ENCODE data around the gene SLC5A10.

- TF ChIP-seq RXRA (IDR thresholded peaks at IDR 0.05; ENCODE audit: borderline replicate concordance, low read depth) (no peak), GATA2 (CRISPR knock-in tag; IDR thresholded peaks at IDR 0.05) (no peak), ZBTB33 (IDR thresholded peaks at IDR 0.05; ENCODE audit: borderline replicate concordance, low read depth) (no peak), RCOR1 (IDR thresholded peaks at IDR 0.05; ENCODE audit: low read length) (no peak), CTCF (IDR thresholded peaks at IDR 0.05) (no peak), CHD2 (IDR thresholded peaks at IDR 0.05; ENCODE audit: low read length, partially characterized antibody) (no peak), MAX (IDR thresholded peaks at IDR 0.05; ENCODE audit: low read depth) (no peak), RFX5 (IDR thresholded peaks at IDR 0.05; ENCODE audit: low read length) (no peak), PBX3 (IDR thresholded peaks at IDR 0.05) (no peak), EP300 (IDR thresholded peaks at IDR 0.05; ENCODE audit: borderline replicate concordance in 1 of 2, low read depth in 1 of 2, low read length in 1 of 2) (no peak), RAD21 (IDR thresholded peaks at IDR 0.05; ENCODE audit: low read length) (no peak)
These were observed 2.4 kb upstream of the SLC5A10 start for GRCh38 chr17:18949566-18949965.
